Neural cell (in vitro differentiated cells): Measurements from ENCODE around the gene RGS9.

ENCODE experiments used
- CTCF ChIP-seq: fragments of 450-650 bp; IDR thresholded peaks from 2 replicates; pipeline ENCODE4 v1.5.1; 2014; ENCODE audit warnings: antibody characterized with exemption, mild to moderate bottlenecking, moderate library complexity; ENCODE audit not compliant: poor library complexity, severe bottlenecking
- EP300 ChIP-seq: fragments of 450-650 bp; conservative IDR thresholded peaks from 2 replicates; pipeline ENCODE4 v1.6.1; 2014; ENCODE audit warnings: antibody characterized with exemption, mild to moderate bottlenecking, moderate library complexity; ENCODE audit not compliant: poor library complexity, severe bottlenecking
- EZH2 ChIP-seq: fragments of 200-600, 300-800 bp; shearing (Covaris generic), sonication (generic); IDR thresholded peaks from 2 replicates; pipeline ENCODE4 v1.6.1; 2014; ENCODE audit warnings: antibody characterized with exemption, low read length, borderline replicate concordance, mild to moderate bottlenecking; ENCODE audit not compliant: insufficient read depth, poor library complexity, severe bottlenecking
- MXI1 ChIP-seq: fragments of 450-650 bp; conservative IDR thresholded peaks from 2 replicates; pipeline ENCODE4 v1.6.1; 2014; ENCODE audit warnings: antibody characterized with exemption, mild to moderate bottlenecking; ENCODE audit not compliant: poor library complexity, severe bottlenecking
- POLR2AphosphoS5 ChIP-seq: IDR thresholded peaks from 2 replicates; pipeline ENCODE4 v1.6.1; 2012
- RAD21 ChIP-seq: fragments of 450-650 bp; conservative IDR thresholded peaks from 2 replicates; pipeline ENCODE4 v1.6.1; 2014; ENCODE audit warnings: antibody characterized with exemption, mild to moderate bottlenecking, moderate library complexity
- TAF1 ChIP-seq: IDR thresholded peaks from 2 replicates; pipeline ENCODE4 v1.6.1; 2012; ENCODE audit warnings: low read depth
- TF ChIP-seq, protein P1 (sequence below): IDR thresholded peaks from 2 replicates; pipeline ENCODE4 v1.6.1; 2012; ENCODE audit warnings: borderline replicate concordance

DNA sequence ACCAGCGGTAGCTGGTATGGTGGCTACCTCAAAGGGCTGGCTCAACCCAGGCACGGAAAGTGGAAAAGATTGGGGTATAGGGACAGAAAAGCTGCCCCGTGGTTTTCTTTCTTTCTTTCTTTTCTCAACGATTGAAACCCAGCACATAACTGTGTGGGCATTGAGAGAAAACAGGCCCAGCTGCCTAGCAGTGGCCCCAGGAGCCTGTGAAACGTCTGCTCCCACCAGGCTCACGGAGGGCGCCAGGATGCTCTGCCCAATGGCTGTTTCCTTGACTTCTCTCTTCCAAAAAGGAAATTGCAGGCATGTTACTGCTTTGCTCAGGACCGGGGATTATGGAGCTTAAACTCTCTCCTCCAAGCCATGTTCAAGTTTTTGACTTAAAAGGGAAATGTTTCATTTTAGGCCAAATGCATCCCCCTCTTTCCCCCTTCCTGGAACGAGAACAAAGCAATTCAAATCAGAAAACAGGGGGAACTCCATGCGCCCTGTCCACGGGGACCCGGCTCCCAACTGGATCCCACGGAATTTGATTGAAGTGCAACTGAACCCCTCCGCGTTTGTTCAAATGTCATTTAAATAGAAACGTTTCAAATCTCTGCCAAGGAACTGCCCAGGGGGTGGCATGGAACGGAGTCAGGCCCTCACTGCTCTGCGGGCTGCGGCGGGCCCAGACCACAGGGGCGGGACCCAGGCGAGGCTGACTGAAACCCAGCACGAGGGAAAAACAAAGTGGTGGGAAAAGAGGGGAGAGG, 133.5 kb downstream of the RGS9 start:
- no peak for TF ChIP-seq EZH2
- no peak for TF ChIP-seq EP300
- TF ChIP-seq POLR2AphosphoS5, result no peak
- TF ChIP-seq CTCF, result no peak
- TF ChIP-seq TAF1, result no peak
- no peak for TF ChIP-seq RAD21
- TF ChIP-seq, protein P1, sequence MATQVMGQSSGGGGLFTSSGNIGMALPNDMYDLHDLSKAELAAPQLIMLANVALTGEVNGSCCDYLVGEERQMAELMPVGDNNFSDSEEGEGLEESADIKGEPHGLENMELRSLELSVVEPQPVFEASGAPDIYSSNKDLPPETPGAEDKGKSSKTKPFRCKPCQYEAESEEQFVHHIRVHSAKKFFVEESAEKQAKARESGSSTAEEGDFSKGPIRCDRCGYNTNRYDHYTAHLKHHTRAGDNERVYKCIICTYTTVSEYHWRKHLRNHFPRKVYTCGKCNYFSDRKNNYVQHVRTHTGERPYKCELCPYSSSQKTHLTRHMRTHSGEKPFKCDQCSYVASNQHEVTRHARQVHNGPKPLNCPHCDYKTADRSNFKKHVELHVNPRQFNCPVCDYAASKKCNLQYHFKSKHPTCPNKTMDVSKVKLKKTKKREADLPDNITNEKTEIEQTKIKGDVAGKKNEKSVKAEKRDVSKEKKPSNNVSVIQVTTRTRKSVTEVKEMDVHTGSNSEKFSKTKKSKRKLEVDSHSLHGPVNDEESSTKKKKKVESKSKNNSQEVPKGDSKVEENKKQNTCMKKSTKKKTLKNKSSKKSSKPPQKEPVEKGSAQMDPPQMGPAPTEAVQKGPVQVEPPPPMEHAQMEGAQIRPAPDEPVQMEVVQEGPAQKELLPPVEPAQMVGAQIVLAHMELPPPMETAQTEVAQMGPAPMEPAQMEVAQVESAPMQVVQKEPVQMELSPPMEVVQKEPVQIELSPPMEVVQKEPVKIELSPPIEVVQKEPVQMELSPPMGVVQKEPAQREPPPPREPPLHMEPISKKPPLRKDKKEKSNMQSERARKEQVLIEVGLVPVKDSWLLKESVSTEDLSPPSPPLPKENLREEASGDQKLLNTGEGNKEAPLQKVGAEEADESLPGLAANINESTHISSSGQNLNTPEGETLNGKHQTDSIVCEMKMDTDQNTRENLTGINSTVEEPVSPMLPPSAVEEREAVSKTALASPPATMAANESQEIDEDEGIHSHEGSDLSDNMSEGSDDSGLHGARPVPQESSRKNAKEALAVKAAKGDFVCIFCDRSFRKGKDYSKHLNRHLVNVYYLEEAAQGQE, result no peak
- no peak for TF ChIP-seq MXI1
